ENCODE results near the gene MED9. TPM values are rescaled to one million over a fixed set of nuclear protein-coding genes. Genes with fewer than 3 reads are reported as not detected.

Gene MED9
- total and polyA plus RNA-seq, 10 of the 15 experiments (the other 5 are each of a cell fraction or from before 2014, with no cell fraction given) = 1.5 to 22.4 (median 14.8) TPM

- 50% methylated on average over 21 of the region's 21 CpGs for WGBS (ENCODE audit: insufficient coverage, insufficient replicate concordance, low lambda C conversion rate, missing lambda C conversion rate)
- no TSS peak for BruUV-seq (replicated peaks)
- intact Hi-C loops (cut with micrococcal nuclease; ENCODE audit: unreplicated experiment) (no loop called here), in situ Hi-C loops (cut with MboI) (no loop called here)
- Histone ChIP-seq H3K79me2 (ENCODE audit: control insufficient read depth, insufficient read depth, low read length) (no peaks in the 10 kb centered on the region), H3K27ac (ENCODE audit: control insufficient read depth, insufficient read depth) (no peak overlapping the region), H4K20me1 (ENCODE audit: control insufficient read depth, insufficient read depth) (no peaks in the 10 kb centered on the region), H2AFZ (ENCODE audit: control insufficient read depth, low read depth, low read length) (no peak overlapping the region), H3K4me3 (no peak overlapping the region), H3K9me3 (replicated peaks; ENCODE audit: control insufficient read depth, insufficient read depth, low read length) (no peaks in the 10 kb centered on the region), H3K4me2 (ENCODE audit: control insufficient read depth, insufficient read depth) (no peak overlapping the region), H3K9ac (ENCODE audit: control insufficient read depth, insufficient read depth, low read length) (no peak overlapping the region), H3K36me3 (ENCODE audit: control insufficient read depth in 2 of 2, insufficient read depth in 2 of 2, low read length in 1 of 2) (no peaks in the 10 kb centered on the region), H3K4me1 (ENCODE audit: control insufficient read depth, insufficient read depth, low read length) (no peaks in the 10 kb centered on the region), H3K27me3 (replicated peaks in 1 of 2; ENCODE audit: control insufficient read depth in 2 of 2, insufficient read depth in 2 of 2, low read length in 1 of 2) (no peaks in the 10 kb centered on the region)
- RAD21 ChIA-PET (ENCODE audit: unreplicated experiment) = no interaction called here
- no peak for FAIRE-seq
- SMC1A ChIA-PET (ENCODE audit: uncharacterized antibody, unreplicated experiment) = no interaction called here
- POLR2A ChIA-PET = no interaction called here
- no peak for DNase-seq (ENCODE audit: low read depth, low spot score)
- ATAC-seq = no peak
- CTCF ChIA-PET = interaction anchor here (1.4 kb wide), 1 partner anchor 52 kb away, joined by 3 read pairs; no protein-coding TSS in a partner anchor
- TF ChIP-seq, protein P1, sequence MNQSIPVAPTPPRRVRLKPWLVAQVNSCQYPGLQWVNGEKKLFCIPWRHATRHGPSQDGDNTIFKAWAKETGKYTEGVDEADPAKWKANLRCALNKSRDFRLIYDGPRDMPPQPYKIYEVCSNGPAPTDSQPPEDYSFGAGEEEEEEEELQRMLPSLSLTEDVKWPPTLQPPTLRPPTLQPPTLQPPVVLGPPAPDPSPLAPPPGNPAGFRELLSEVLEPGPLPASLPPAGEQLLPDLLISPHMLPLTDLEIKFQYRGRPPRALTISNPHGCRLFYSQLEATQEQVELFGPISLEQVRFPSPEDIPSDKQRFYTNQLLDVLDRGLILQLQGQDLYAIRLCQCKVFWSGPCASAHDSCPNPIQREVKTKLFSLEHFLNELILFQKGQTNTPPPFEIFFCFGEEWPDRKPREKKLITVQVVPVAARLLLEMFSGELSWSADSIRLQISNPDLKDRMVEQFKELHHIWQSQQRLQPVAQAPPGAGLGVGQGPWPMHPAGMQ (IDR thresholded peaks at IDR 0.05; ENCODE audit: borderline replicate concordance) = no peak
- TF ChIP-seq TBL1XR1 (IDR thresholded peaks at IDR 0.05; ENCODE audit: low read depth, low read length) (no peak), MLLT1 (IDR thresholded peaks at IDR 0.05) (no peak), ELK1 (IDR thresholded peaks at IDR 0.05; ENCODE audit: low read depth, low read length) (no peak), ZNF687 (IDR thresholded peaks at IDR 0.05) (no peak), BACH1 (IDR thresholded peaks at IDR 0.05; ENCODE audit: borderline replicate concordance) (no peak), TCF3 (IDR thresholded peaks at IDR 0.05; ENCODE audit: borderline replicate concordance, insufficient read depth, low read depth, low read length) (no peak), EGR1 (IDR thresholded peaks at IDR 0.05; ENCODE audit: borderline replicate concordance in 1 of 2, low read depth in 2 of 2, low read length in 2 of 2) (no peak)
- TF ChIP-seq, protein P2, sequence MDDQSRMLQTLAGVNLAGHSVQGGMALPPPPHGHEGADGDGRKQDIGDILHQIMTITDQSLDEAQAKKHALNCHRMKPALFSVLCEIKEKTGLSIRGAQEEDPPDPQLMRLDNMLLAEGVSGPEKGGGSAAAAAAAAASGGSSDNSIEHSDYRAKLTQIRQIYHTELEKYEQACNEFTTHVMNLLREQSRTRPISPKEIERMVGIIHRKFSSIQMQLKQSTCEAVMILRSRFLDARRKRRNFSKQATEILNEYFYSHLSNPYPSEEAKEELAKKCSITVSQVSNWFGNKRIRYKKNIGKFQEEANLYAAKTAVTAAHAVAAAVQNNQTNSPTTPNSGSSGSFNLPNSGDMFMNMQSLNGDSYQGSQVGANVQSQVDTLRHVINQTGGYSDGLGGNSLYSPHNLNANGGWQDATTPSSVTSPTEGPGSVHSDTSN (IDR thresholded peaks at IDR 0.05; ENCODE audit: insufficient replicate concordance, low read depth, low read length) = no peak
Observed at GRCh38 chr17:17515934-17516930, 39.4 kb downstream of the MED9 start.
